Neural cell (in vitro differentiated cells): ENCODE measurements around the gene ACTR6. TPM values are rescaled to one million over a fixed set of nuclear protein-coding genes. Genes with fewer than 3 reads are reported as not detected.

ENCODE experiments used
- H2AFZ ChIP-seq: fragments of 200-600, 300-800 bp; sonication (generic), shearing (Covaris generic); 2 replicates; pipeline ENCODE4 v1.6.0; 2014; ENCODE audit warnings: low read depth, mild to moderate bottlenecking, antibody characterized with exemption, low read length, moderate library complexity
- H3F3A ChIP-seq: fragments of 200-600 bp; shearing (Covaris generic); 2 replicates; pipeline ENCODE4 v1.6.1; 2016; ENCODE audit warnings: mild to moderate bottlenecking, moderate library complexity, mixed read lengths, antibody characterized with exemption, low read length; ENCODE audit not compliant: insufficient read depth, poor library complexity, severe bottlenecking
- H3K27ac ChIP-seq: fragments of 200-600, 300-800 bp; sonication (generic), shearing (Covaris generic); 2 replicates; pipeline ENCODE4 v1.5.1; 2014; ENCODE audit warnings: mild to moderate bottlenecking, low read length, moderate library complexity
- H3K27me3 ChIP-seq: fragments of 300-800, 200-600 bp; sonication (generic), shearing (Covaris generic); 2 replicates; pipeline ENCODE4 v1.6.0; 2014; ENCODE audit warnings: mild to moderate bottlenecking, low read depth, low read length, moderate library complexity; ENCODE audit not compliant: insufficient read depth
- H3K36me3 ChIP-seq: fragments of 300-800, 200-600 bp; sonication (generic), shearing (Covaris generic); 2 replicates; pipeline ENCODE4 v1.5.1; 2014; ENCODE audit warnings: mild to moderate bottlenecking, antibody characterized with exemption, low read length, moderate library complexity; ENCODE audit not compliant: insufficient read depth
- H3K4me2 ChIP-seq: fragments of 300-800, 200-600 bp; sonication (generic), shearing (Covaris generic); 2 replicates; pipeline ENCODE4 v1.6.0; 2014; ENCODE audit warnings: mild to moderate bottlenecking, low read length
- H3K4me3 ChIP-seq: fragments of 300-800, 200-600 bp; sonication (generic), shearing (Covaris generic); 2 replicates; pipeline ENCODE4 v1.5.1; 2014; ENCODE audit warnings: mild to moderate bottlenecking, low read length, moderate library complexity
- H3K79me2 ChIP-seq: fragments of 200-600 bp; shearing (Covaris generic); replicated peaks from 2 replicates; pipeline ENCODE4 v1.6.0; 2014; ENCODE audit warnings: mild to moderate bottlenecking, low read length, moderate library complexity; ENCODE audit not compliant: insufficient read depth
- H3K9ac ChIP-seq: fragments of 300-800, 200-600 bp; sonication (generic), shearing (Covaris generic); 2 replicates; pipeline ENCODE4 v1.6.1; 2016; ENCODE audit warnings: mild to moderate bottlenecking, low read length, mixed read lengths
- H3K9me2 ChIP-seq: fragments of 200-600 bp; shearing (Covaris generic); 2 replicates; pipeline ENCODE4 v1.6.1; 2016; ENCODE audit warnings: mild to moderate bottlenecking, low read length, mixed read lengths; ENCODE audit not compliant: insufficient read depth
- H3K9me3 ChIP-seq: fragments of 200-600, 300-800 bp; sonication (generic), shearing (Covaris generic); 2 replicates; pipeline ENCODE4 v1.6.1; 2016; ENCODE audit warnings: mild to moderate bottlenecking, mixed run types, low read length, moderate library complexity, mixed read lengths
- H4K20me1 ChIP-seq: fragments of 200-600 bp; shearing (Covaris generic); 2 replicates; pipeline ENCODE4 v1.6.1; 2016; ENCODE audit warnings: mild to moderate bottlenecking, mixed run types; ENCODE audit not compliant: insufficient read depth
- CTCF ChIP-seq: fragments of 450-650 bp; IDR thresholded peaks from 2 replicates; pipeline ENCODE4 v1.5.1; 2014; ENCODE audit warnings: antibody characterized with exemption, mild to moderate bottlenecking, moderate library complexity; ENCODE audit not compliant: poor library complexity, severe bottlenecking
- EP300 ChIP-seq: fragments of 450-650 bp; conservative IDR thresholded peaks from 2 replicates; pipeline ENCODE4 v1.6.1; 2014; ENCODE audit warnings: antibody characterized with exemption, mild to moderate bottlenecking, moderate library complexity; ENCODE audit not compliant: poor library complexity, severe bottlenecking
- EZH2 ChIP-seq: fragments of 200-600, 300-800 bp; shearing (Covaris generic), sonication (generic); IDR thresholded peaks from 2 replicates; pipeline ENCODE4 v1.6.1; 2014; ENCODE audit warnings: antibody characterized with exemption, low read length, borderline replicate concordance, mild to moderate bottlenecking; ENCODE audit not compliant: insufficient read depth, poor library complexity, severe bottlenecking
- MXI1 ChIP-seq: fragments of 450-650 bp; conservative IDR thresholded peaks from 2 replicates; pipeline ENCODE4 v1.6.1; 2014; ENCODE audit warnings: antibody characterized with exemption, mild to moderate bottlenecking; ENCODE audit not compliant: poor library complexity, severe bottlenecking
- POLR2AphosphoS5 ChIP-seq: IDR thresholded peaks from 2 replicates; pipeline ENCODE4 v1.6.1; 2012
- RAD21 ChIP-seq: fragments of 450-650 bp; conservative IDR thresholded peaks from 2 replicates; pipeline ENCODE4 v1.6.1; 2014; ENCODE audit warnings: antibody characterized with exemption, mild to moderate bottlenecking, moderate library complexity
- REST ChIP-seq: IDR thresholded peaks from 2 replicates; pipeline ENCODE4 v1.6.1; 2012; ENCODE audit warnings: borderline replicate concordance
- SMC3 ChIP-seq: fragments of 450-650 bp; conservative IDR thresholded peaks from 2 replicates; pipeline ENCODE4 v1.6.1; 2014; ENCODE audit warnings: antibody characterized with exemption, mild to moderate bottlenecking, moderate library complexity; ENCODE audit not compliant: poor library complexity
- TAF1 ChIP-seq: IDR thresholded peaks from 2 replicates; pipeline ENCODE4 v1.6.1; 2012; ENCODE audit warnings: low read depth
- polyA plus RNA-seq: library from polyadenylated mRNA; depleted of rRNA; stranded (reverse); fragments of >200 nt; gene quantifications from 2 replicates; pipeline ENCODE4 v1.2.3, GENCODE V29; 2014

The ACTR6 gene
- polyA plus RNA-seq, 1 donor from 2014 or later, result 128 TPM

- Histone ChIP-seq H3K4me2 (no peak overlapping the region), H3K9ac (no peak overlapping the region), H2AFZ (no peak overlapping the region), H4K20me1 (no peaks in the 10 kb centered on the region), H3K27me3 (no peaks in the 10 kb centered on the region), H3K27ac (no peak overlapping the region), H3K9me2 (no peaks in the 10 kb centered on the region), H3K79me2 (no peaks in the 10 kb centered on the region), H3K36me3 (no peaks in the 10 kb centered on the region), H3K4me3 (no peak overlapping the region), H3F3A (no peaks in the 10 kb centered on the region), H3K9me3 (no peaks in the 10 kb centered on the region)
- no peak for TF ChIP-seq CTCF
- TF ChIP-seq RAD21, result no peak
- no peak for TF ChIP-seq REST
- no peak for TF ChIP-seq EZH2
- no peak for TF ChIP-seq EP300
- no peak for TF ChIP-seq MXI1
- no peak for TF ChIP-seq TAF1
- TF ChIP-seq POLR2AphosphoS5, result no peak
- no peak for TF ChIP-seq SMC3
Observed at GRCh38 chr12:100247765-100248164, 47.1 kb downstream of the ACTR6 start.

- H3K79me2 ChIP-seq, result no peaks in the 10 kb centered on the region
- TF ChIP-seq TAF1 (no peak), MXI1 (no peak), POLR2AphosphoS5 (no peak), SMC3 (no peak), RAD21 (no peak), CTCF (no peak), EZH2 (no peak), EP300 (no peak), REST (no peak)
- no peak overlapping the region for H3K4me2 ChIP-seq
Observed at GRCh38 chr12:100248886-100249285, 48.3 kb downstream of the ACTR6 start.

More at GRCh38 chr12:100248886-100249285, 48.3 kb downstream of the ACTR6 start:
- no peaks in the 10 kb centered on the region for H3F3A ChIP-seq
- no peak overlapping the region for H3K27ac ChIP-seq
- no peaks in the 10 kb centered on the region for H3K9me2 ChIP-seq
- H4K20me1 ChIP-seq, result no peaks in the 10 kb centered on the region
- no peak overlapping the region for H3K4me3 ChIP-seq
- no peaks in the 10 kb centered on the region for H3K36me3 ChIP-seq
- H3K9me3 ChIP-seq, result no peaks in the 10 kb centered on the region
- no peak overlapping the region for H2AFZ ChIP-seq
- no peak overlapping the region for H3K9ac ChIP-seq
- no peaks in the 10 kb centered on the region for H3K27me3 ChIP-seq
